ENCODE data around the gene RNF141.

The RNF141 gene

GRCh38 chr11:10540915-10541560 lies at the start of gene RNF141:
Gene RNF141 (minus strand): TSS chr11:10541187. CDS start chr11:10534158, 7,029 bp downstream.
- H3K9me3 Mint-ChIP-seq, result no peaks in the 10 kb centered on the region
- ATAC-seq (peak; percentile 98), DNase-seq (peak; percentile 95)
- no peaks in the 10 kb centered on the region for H3K27me3 Mint-ChIP-seq
- peak within 1 kb of the TSS; percentile 93 to 94 for H3K27ac Mint-ChIP-seq
- H3K4me1 Mint-ChIP-seq, result peaks cover 27% of the 10 kb centered on the region
- peak within 1 kb of the TSS; percentile 88 to 91 for H3K4me3 Mint-ChIP-seq

DNA sequence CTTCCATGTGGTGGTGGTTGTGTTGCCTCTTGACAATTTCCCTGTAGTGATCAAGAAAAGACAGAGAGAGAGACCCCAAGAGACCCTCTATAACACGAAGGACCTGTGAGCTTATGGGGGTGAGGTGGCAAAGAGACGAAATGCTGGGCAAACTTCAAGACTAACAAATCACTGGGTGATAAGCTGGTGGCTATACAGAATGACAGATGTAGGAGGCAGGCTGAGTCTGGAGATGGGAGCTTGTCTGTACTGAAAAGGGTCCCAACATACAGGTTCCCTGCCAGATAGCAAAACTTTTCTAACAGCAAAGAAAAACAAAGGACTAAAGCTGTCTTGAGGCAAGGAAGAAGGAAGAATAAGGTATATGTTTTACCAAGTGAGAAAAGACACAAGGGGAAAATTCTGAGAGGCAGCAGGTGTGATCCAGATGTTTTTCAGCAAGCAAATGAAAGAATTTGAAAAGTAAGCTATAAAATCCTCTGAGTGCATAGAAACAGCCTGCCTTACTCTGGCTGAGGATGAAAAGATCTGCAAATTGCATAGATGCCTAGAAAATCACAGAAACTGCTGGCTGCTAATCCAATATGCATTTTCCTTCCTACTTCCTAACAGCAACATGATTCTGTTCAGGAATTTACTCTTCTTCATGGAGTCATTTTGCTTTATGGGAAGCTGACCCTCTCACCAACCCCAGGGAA lies 49.4 kb upstream of the RNF141 start:
- ATAC-seq (no peak), DNase-seq (no peak)
- Mint-ChIP-seq H3K4me3 (no peak overlapping the region), H3K4me1 (no peaks in the 10 kb centered on the region), H3K27me3 (peaks cover 9% of the 10 kb centered on the region), H3K27ac (no peak overlapping the region), H3K9me3 (no peaks in the 10 kb centered on the region)

DNA sequence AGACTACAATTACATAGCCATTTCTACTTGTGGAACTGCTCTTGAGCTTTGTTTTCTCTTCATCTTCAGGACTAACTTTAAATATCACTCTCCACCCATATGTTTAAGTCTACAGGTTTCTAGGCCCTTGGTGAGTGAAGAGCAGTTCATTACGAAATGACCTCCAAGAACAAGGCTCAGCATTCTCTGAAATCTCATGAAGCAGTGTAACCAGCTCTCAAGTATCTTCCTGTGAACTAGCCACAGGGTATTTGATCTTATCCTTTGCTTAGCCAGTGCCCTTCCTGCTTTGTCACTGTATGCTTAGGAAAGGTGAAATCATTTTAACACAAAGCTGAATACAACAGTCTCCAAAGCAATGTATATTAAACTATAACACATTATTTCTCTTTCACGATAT lies 47.9 kb upstream of the RNF141 start:
- no peak for DNase-seq
- no peaks in the 10 kb centered on the region for H3K4me1 Mint-ChIP-seq
- no peaks in the 10 kb centered on the region for H3K9me3 Mint-ChIP-seq
- peaks cover 9% of the 10 kb centered on the region for H3K27me3 Mint-ChIP-seq
- no peak overlapping the region for H3K4me3 Mint-ChIP-seq
- no peak for ATAC-seq
- H3K27ac Mint-ChIP-seq, result no peak overlapping the region

GRCh38 chr11:10587995-10588394 lies 47.0 kb upstream of the RNF141 start:
- H3K27ac Mint-ChIP-seq, result no peak overlapping the region
- no peaks in the 10 kb centered on the region for H3K9me3 Mint-ChIP-seq
- DNase-seq (no peak), ATAC-seq (no peak)
- H3K4me1 Mint-ChIP-seq, result no peaks in the 10 kb centered on the region
- peaks cover 17% of the 10 kb centered on the region for H3K27me3 Mint-ChIP-seq
- no peak overlapping the region for H3K4me3 Mint-ChIP-seq

DNA sequence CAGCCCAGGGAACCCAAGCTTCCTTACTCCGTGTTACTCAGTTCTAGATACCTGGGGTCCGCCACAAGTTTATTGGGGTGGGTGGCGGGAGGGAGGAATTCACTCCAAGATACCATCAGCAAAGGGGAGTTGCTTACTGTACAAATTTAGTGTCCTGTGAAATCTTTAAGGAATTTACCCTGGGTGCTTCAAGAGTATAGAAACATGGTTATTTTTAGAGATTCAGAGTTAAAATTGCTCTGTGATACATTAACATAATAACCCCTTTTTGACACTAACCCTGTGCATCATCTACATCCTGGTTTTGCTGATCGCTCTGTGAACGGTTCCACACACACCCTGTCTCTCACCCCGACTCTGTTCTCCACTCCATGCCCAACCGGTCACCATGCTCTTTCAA lies 46.4 kb upstream of the RNF141 start:
- H3K4me3 Mint-ChIP-seq, result no peak overlapping the region
- ATAC-seq (no peak), DNase-seq (no peak)
- no peaks in the 10 kb centered on the region for H3K4me1 Mint-ChIP-seq
- no peaks in the 10 kb centered on the region for H3K9me3 Mint-ChIP-seq
- no peak overlapping the region for H3K27ac Mint-ChIP-seq
- H3K27me3 Mint-ChIP-seq, result peaks cover 21% of the 10 kb centered on the region

DNA sequence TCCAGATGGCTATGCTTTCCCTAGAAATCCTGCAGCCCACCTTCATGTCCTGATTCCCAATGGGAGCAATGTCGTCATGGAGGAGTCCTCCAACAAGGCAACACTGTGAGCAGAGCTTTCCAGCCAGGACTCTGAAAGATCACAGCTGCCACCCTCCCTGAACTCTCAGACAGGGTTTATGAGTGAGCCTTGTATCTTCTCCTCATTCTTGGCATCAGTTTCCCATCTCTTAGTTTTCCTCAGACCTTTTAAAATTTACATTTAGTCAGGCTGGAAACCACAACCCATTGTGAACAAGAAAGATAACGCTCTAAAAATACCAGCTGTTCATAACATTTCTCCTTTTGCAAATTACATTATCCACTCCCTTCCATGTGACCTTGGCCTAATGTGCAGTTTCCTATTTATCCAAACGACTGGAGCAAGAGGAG lies 43.1 kb upstream of the RNF141 start:
- no peaks in the 10 kb centered on the region for H3K4me1 Mint-ChIP-seq
- H3K27me3 Mint-ChIP-seq, result peaks cover 12% of the 10 kb centered on the region
- no peak overlapping the region for H3K27ac Mint-ChIP-seq
- H3K9me3 Mint-ChIP-seq, result no peaks in the 10 kb centered on the region
- H3K4me3 Mint-ChIP-seq, result no peak overlapping the region
- DNase-seq (no peak), ATAC-seq (no peak)

DNA sequence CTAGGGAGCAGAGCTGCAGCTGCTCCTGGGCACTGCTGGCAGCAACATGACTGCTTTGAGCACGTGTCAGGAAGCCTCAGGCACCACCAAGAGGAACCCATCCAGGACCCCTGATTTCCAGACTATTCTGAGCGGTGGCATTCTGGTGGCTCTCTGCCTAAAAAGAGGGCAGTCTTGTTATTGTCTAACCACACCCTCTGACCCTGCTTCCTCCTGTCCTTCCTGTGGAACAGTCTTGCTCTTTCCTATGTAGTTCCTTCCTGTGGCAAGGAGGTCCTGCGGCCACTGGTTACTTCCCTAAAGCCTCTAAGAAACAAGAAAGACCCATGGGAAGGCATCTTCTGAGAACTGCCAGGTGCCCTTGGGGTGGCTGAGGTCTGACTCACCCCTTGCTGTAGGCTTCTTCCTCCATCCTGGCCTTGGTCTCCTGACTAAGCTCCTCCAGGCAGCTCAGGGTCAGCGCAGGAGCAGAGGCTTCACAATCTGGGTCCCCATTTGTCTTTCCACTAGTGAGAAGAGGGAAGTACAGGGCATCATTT lies 40.6 kb upstream of the RNF141 start:
- ATAC-seq (no peak), DNase-seq (no peak)
- H3K27me3 Mint-ChIP-seq, result peaks cover 12% of the 10 kb centered on the region
- no peaks in the 10 kb centered on the region for H3K9me3 Mint-ChIP-seq
- H3K27ac Mint-ChIP-seq, result peak overlapping the region in 1 of 2 donors; percentile 29
- H3K4me1 Mint-ChIP-seq, result no peaks in the 10 kb centered on the region
- no peak overlapping the region for H3K4me3 Mint-ChIP-seq

DNA sequence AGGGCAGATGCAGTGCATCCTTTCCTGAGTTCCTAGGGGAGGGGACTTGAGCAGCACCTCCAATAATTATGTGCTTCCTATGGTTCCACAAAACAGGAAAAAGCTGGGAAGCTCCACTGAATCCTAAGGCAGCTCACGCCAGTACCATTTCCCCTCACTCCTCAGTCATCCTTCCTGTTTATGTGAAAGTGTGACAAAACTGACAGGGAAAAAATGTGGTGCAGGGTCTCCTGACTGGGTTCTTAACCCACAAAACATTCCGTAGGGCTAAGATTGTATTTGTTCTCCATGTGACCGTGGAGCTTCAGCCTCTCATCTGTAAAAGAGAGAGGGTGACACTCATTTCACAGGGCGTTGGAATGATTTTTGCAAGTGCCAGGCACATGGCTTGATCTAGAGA lies 39.6 kb upstream of the RNF141 start:
- ATAC-seq, result no peak
- Mint-ChIP-seq H3K9me3 (no peaks in the 10 kb centered on the region), H3K27me3 (peaks cover 12% of the 10 kb centered on the region), H3K27ac (peak overlapping the region in 1 of 2 donors; percentile 60), H3K4me1 (no peaks in the 10 kb centered on the region), H3K4me3 (no peak overlapping the region)
- no peak for DNase-seq

GRCh38 chr11:10579700-10580099 lies 38.7 kb upstream of the RNF141 start:
- DNase-seq, result no peak
- H3K9me3 Mint-ChIP-seq, result no peaks in the 10 kb centered on the region
- H3K4me1 Mint-ChIP-seq, result no peaks in the 10 kb centered on the region
- no peak overlapping the region for H3K27ac Mint-ChIP-seq
- peaks cover 12% of the 10 kb centered on the region for H3K27me3 Mint-ChIP-seq
- no peak for ATAC-seq
- no peak overlapping the region for H3K4me3 Mint-ChIP-seq

DNA sequence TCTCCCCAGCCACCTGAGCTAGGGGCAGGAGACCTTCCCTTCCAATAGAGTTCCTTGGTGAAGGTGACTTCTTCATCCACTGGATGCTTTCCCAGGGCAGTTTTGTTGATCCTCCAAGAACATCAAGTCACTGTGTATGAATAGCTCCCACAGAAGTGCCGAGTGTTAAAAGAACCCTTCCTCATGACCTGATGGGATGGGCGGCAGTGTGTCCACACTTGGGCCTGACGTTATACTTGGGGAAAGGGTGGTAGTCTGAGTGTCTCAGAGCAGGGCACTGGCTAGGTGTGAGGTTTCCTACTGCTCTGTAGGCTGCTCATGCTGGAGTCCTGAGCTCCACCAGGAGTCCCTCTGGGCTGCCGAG lies 35.0 kb upstream of the RNF141 start:
- H3K9me3 Mint-ChIP-seq, result no peaks in the 10 kb centered on the region
- no peaks in the 10 kb centered on the region for H3K4me1 Mint-ChIP-seq
- H3K27me3 Mint-ChIP-seq, result peaks cover 9% of the 10 kb centered on the region
- H3K4me3 Mint-ChIP-seq, result no peak overlapping the region
- ATAC-seq, result no peak
- H3K27ac Mint-ChIP-seq, result peak overlapping the region in 1 of 2 donors; percentile 43
- DNase-seq, result no peak

DNA sequence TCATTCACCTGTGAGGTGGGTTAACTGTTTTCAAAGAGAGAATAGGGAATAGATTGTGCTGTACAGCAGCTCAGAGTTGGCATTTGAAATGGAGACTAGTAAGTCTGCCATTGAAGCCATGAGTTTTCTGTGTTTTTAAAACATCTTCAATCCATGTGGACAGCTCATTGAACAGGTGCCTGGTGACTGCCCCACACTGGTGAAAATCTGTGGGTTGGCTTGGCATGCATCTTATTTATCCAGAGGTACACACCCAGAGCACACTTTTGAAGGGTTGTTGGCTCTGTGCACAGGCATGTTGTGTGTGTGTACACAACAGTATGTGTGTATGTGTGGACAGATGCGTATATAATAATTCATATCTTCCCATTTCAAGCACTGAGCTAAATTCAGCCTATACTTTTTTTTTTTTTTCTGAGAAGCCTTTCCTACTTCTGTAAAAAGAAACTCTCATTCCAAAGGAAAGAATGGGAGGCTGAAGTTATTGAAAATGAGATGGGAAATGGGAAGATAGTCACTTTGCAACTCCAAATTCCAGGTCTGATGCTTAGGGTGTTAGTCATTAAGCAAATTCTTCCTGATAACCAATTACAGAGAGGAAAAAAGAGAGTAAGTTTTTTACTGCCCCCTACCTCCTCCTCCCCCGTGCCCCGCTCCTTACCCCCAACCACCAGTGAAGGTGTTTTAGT lies 34.5 kb upstream of the RNF141 start:
- DNase-seq (no peak), ATAC-seq (no peak)
- Mint-ChIP-seq H3K27ac (no peak overlapping the region), H3K27me3 (peaks cover 10% of the 10 kb centered on the region), H3K9me3 (no peaks in the 10 kb centered on the region), H3K4me3 (no peak overlapping the region), H3K4me1 (no peaks in the 10 kb centered on the region)

- ATAC-seq (no peak), DNase-seq (no peak)
- no peak overlapping the region for H3K4me3 Mint-ChIP-seq
- peaks cover 10% of the 10 kb centered on the region for H3K27me3 Mint-ChIP-seq
- no peak overlapping the region for H3K27ac Mint-ChIP-seq
- H3K4me1 Mint-ChIP-seq, result no peaks in the 10 kb centered on the region
- H3K9me3 Mint-ChIP-seq, result no peaks in the 10 kb centered on the region
Measured at GRCh38 chr11:10573556-10573955, 32.6 kb upstream of the RNF141 start.

- H3K9me3 Mint-ChIP-seq, result no peaks in the 10 kb centered on the region
- ATAC-seq (no peak), DNase-seq (no peak)
- peaks cover 10% of the 10 kb centered on the region for H3K27me3 Mint-ChIP-seq
- H3K4me1 Mint-ChIP-seq, result no peaks in the 10 kb centered on the region
- no peak overlapping the region for H3K4me3 Mint-ChIP-seq
- no peak overlapping the region for H3K27ac Mint-ChIP-seq
Measured at GRCh38 chr11:10573028-10573427, 32.0 kb upstream of the RNF141 start.

- Mint-ChIP-seq H3K27ac (no peak overlapping the region), H3K9me3 (no peaks in the 10 kb centered on the region), H3K27me3 (peaks cover 10% of the 10 kb centered on the region), H3K4me3 (no peak overlapping the region), H3K4me1 (no peaks in the 10 kb centered on the region)
- DNase-seq (no peak), ATAC-seq (no peak)
Measured at GRCh38 chr11:10572533-10572932, 31.5 kb upstream of the RNF141 start.

DNA sequence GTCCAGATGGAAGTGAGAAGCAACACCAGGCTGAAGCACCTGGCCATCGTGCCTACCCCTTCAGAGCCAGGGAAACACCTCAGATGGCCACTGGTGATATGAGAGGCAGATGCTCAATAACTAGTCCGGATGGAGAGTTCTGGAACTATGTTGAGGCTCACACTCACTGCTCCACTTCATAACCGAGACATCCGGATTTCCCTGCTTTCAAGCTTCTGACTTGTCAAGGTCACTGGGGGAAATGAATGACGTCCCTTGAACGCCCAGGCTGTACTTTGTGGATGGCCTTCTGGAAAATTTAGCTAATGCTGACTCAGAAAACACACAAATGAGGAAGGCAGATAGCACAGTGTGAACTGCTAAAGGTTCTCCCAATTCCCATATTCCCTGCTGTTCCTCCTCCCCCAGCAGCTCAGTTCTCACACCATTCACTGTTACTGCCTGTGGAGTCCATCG lies 27.5 kb upstream of the RNF141 start, which contains the start of gene LYVE1:
Gene LYVE1, minus strand, starts transcription at position 180 of the 456 bp plus-strand sequence. Its CDS starts 133 bp downstream, at position 47.
- Mint-ChIP-seq H3K27ac (no peak within 1 kb of the TSS), H3K4me1 (no peaks in the 10 kb centered on the region), H3K9me3 (no peaks in the 10 kb centered on the region), H3K27me3 (peaks cover 10% of the 10 kb centered on the region), H3K4me3 (no peak within 1 kb of the TSS)
- ATAC-seq (no peak), DNase-seq (no peak)

DNA sequence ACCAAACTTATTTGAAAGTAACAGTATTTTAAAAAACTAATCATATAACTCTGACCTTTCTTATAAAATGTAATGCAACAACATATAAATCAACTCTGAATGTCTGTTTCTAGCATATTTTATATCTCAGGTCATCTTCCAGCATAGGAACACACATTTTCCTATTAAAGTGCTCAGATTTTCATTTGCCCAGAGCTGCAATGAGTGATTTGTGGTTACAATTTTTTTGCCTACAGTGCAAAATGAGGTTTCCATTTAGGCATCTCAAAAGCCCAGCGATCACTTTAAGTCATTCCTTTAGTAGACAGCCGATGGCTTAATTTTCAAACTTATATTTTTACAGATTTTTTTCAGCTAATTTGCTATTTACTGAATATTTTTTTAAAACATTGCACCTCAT lies 26.5 kb upstream of the RNF141 start:
- no peak for ATAC-seq
- Mint-ChIP-seq H3K27ac (no peak overlapping the region), H3K4me3 (no peak overlapping the region), H3K9me3 (no peaks in the 10 kb centered on the region), H3K27me3 (peaks cover 10% of the 10 kb centered on the region), H3K4me1 (no peaks in the 10 kb centered on the region)
- DNase-seq, result no peak
